HCT116 (cell line): ENCODE data around the gene FGF14. TPM values are rescaled to one million over a fixed set of nuclear protein-coding genes. Genes with fewer than 3 reads are reported as not detected.

ENCODE experiments used
- ATAC-seq: fragments of 200-7000 bp; cut with Tn5 transposase; 2 replicates; pipeline ENCODE4 v1.9.1; 2020; ENCODE audit warnings: mild to moderate bottlenecking, moderate library complexity
- BruUV-seq: library from RNA; stranded (reverse); fragments of 400-500 nt; replicated peaks from 2 replicates; lab custom pipeline; 2021; lab: Mats Ljungman, UMichigan
- CTCF ChIA-PET: fragments of 300-600 bp; sonication (Branson Sonifier 250); formaldehyde crosslinking; loops from one replicate; lab custom pipeline; 2021; ENCODE audit warnings: antibody characterized with exemption; lab: Charles Lee
- POLR2A ChIA-PET: fragments of 300-600, 350-600 bp; sonication (Branson Sonifier 250); formaldehyde crosslinking; loops from one replicate; lab custom pipeline; 2021; ENCODE audit warnings: antibody characterized with exemption; lab: Charles Lee
- RAD21 ChIA-PET, 2 experiments: fragments of 300-600 bp; sonication (Branson Sonifier 250); formaldehyde crosslinking; loops; one replicate each; lab custom pipeline; 2023; ENCODE audit warnings: low total read pairs in 2 of 2; ENCODE audit not compliant: uncharacterized antibody in 2 of 2, unreplicated experiment in 2 of 2, low non-redundant PET in 1 of 2; lab: Charles Lee
- DNase-seq: peaks from one replicate; pipeline ENCODE4 v3.0.0-alpha.2; 2010; ENCODE audit warnings: low read depth, low spot score
- H2AFZ ChIP-seq: fragments of 200-600 bp; shearing (Covaris generic), sonication (generic); 2 replicates; pipeline ENCODE4 v1.6.1; 2017; ENCODE audit warnings: low read depth, mixed run types, mixed read lengths, antibody characterized with exemption, low read length; ENCODE audit not compliant: poor library complexity, severe bottlenecking
- H3K27ac ChIP-seq: 2 replicates; pipeline ENCODE4 v1.5.1; 2012; ENCODE audit warnings: low read depth, low read length
- H3K27me3 ChIP-seq: fragments of 200-600 bp; sonication (generic); 2 replicates; pipeline ENCODE4 v1.6.1; 2016; ENCODE audit warnings: mixed run types, low read length, mixed read lengths; ENCODE audit not compliant: insufficient read depth
- H3K36me3 ChIP-seq, 2 experiments: fragments of 200-500 bp in 1 of 2; fragments of 200-600 bp in 1 of 2; sonication (Bioruptor generic) in 1 of 2; sonication (generic) in 1 of 2; 2 replicates each; pipeline versions ENCODE4 v1.5.1 to v1.6.1; 2014 to 2016; ENCODE audit warnings: low read length in 2 of 2, inconsistent platforms in 1 of 2, mixed read lengths in 1 of 2, mixed run types in 1 of 2; ENCODE audit not compliant: insufficient read depth in 2 of 2, control insufficient read depth in 1 of 2
- H3K4me1 ChIP-seq, 2 experiments: fragments of 200-600 bp in 1 of 2; sonication (generic) in 1 of 2; 2 replicates each; pipeline versions ENCODE4 v1.5.1 to v1.6.1; 2012 to 2017; ENCODE audit warnings: low read length in 2 of 2, inconsistent platforms in 1 of 2, mild to moderate bottlenecking in 1 of 2, mixed read lengths in 1 of 2, mixed run types in 1 of 2, moderate library complexity in 1 of 2; ENCODE audit not compliant: insufficient read depth in 2 of 2, control insufficient read depth in 1 of 2
- H3K4me2 ChIP-seq: fragments of 200-600 bp; sonication (generic); 2 replicates; pipeline ENCODE4 v1.6.1; 2017; ENCODE audit warnings: mixed run types, low read length, mixed read lengths
- H3K4me3 ChIP-seq, 2 experiments: fragments of 200-600 bp in 1 of 2; sonication (generic) in 1 of 2; replicated peaks in 1 of 2; 2 replicates each; pipeline ENCODE4 v1.5.1; 2011 to 2016; ENCODE audit warnings: low read length in 2 of 2, control low read depth in 1 of 2, low read depth in 1 of 2, mild to moderate bottlenecking in 1 of 2, mixed read lengths in 1 of 2, mixed run types in 1 of 2
- H3K79me2 ChIP-seq: fragments of 200-600 bp; sonication (generic); 2 replicates; pipeline ENCODE4 v1.6.1; 2017; ENCODE audit warnings: mild to moderate bottlenecking, mixed run types, low read length, moderate library complexity, mixed read lengths; ENCODE audit not compliant: insufficient read depth
- H3K9ac ChIP-seq: fragments of 200-600 bp; sonication (generic); 2 replicates; pipeline ENCODE4 v1.6.1; 2016; ENCODE audit warnings: low read length, mixed read lengths
- H3K9me2 ChIP-seq: fragments of 200-600 bp; sonication (generic), shearing (Covaris generic); 2 replicates; pipeline ENCODE4 v1.6.1; 2017; ENCODE audit warnings: mixed run types, mild to moderate bottlenecking, moderate library complexity; ENCODE audit not compliant: insufficient read depth
- H3K9me3 ChIP-seq, 2 experiments: fragments of 200-500 bp in 1 of 2; fragments of 200-600 bp in 1 of 2; sonication (Bioruptor generic) in 1 of 2; sonication (generic) in 1 of 2; 2 replicates each; pipeline ENCODE4 v1.6.1; 2014 to 2017; ENCODE audit warnings: low read length in 2 of 2, mixed read lengths in 2 of 2, inconsistent platforms in 1 of 2, low read depth in 1 of 2, mild to moderate bottlenecking in 1 of 2, mixed run types in 1 of 2, moderate library complexity in 1 of 2; ENCODE audit not compliant: control insufficient read depth in 1 of 2, insufficient read depth in 1 of 2
- H4K20me1 ChIP-seq: fragments of 200-600 bp; sonication (generic), shearing (Covaris generic); 2 replicates; pipeline ENCODE4 v1.6.1; 2017; ENCODE audit warnings: mixed run types, mild to moderate bottlenecking, moderate library complexity; ENCODE audit not compliant: insufficient read depth
- ATF3 ChIP-seq: IDR thresholded peaks from 2 replicates; pipeline ENCODE4 v1.6.1; 2012
- CBX3 ChIP-seq: IDR thresholded peaks from 2 replicates; pipeline ENCODE4 v1.6.1; 2012; ENCODE audit warnings: low read depth
- EGR1 ChIP-seq: IDR thresholded peaks from 2 replicates; pipeline ENCODE4 v1.6.1; 2012; ENCODE audit warnings: low read depth
- ELF1 ChIP-seq: IDR thresholded peaks from 2 replicates; pipeline ENCODE4 v1.6.1; 2012; ENCODE audit warnings: low read depth, borderline replicate concordance
- EZH2 ChIP-seq: fragments of 200-600 bp; sonication (generic); IDR thresholded peaks from 2 replicates; pipeline ENCODE4 v1.6.1; 2017; ENCODE audit warnings: antibody characterized with exemption, mixed run types
- MAX ChIP-seq: IDR thresholded peaks from 2 replicates; pipeline ENCODE4 v1.6.1; 2012
- POLR2A ChIP-seq: IDR thresholded peaks from 2 replicates; pipeline ENCODE4 v1.7.0; 2011; ENCODE audit warnings: borderline replicate concordance; ENCODE audit not compliant: insufficient read depth, insufficient read length; ENCODE audit errors: extremely low read depth
- POLR2AphosphoS5 ChIP-seq: IDR thresholded peaks from 2 replicates; pipeline ENCODE4 v1.6.1; 2011; ENCODE audit warnings: mild to moderate bottlenecking, low read depth, low read length, moderate library complexity
- SP1 ChIP-seq: IDR thresholded peaks from 2 replicates; pipeline ENCODE4 v1.6.1; 2012; ENCODE audit warnings: low read depth
- SRF ChIP-seq: IDR thresholded peaks from 2 replicates; pipeline ENCODE4 v1.6.1; 2012; ENCODE audit warnings: low read depth
- YY1 ChIP-seq: IDR thresholded peaks from 2 replicates; pipeline ENCODE4 v1.6.1; 2011; ENCODE audit warnings: low read length, low read depth, moderate library complexity, mild to moderate bottlenecking; ENCODE audit not compliant: insufficient replicate concordance; ENCODE audit errors: extremely low read depth
- ZBTB33 ChIP-seq: IDR thresholded peaks from 2 replicates; pipeline ENCODE4 v1.6.1; 2011; ENCODE audit warnings: mild to moderate bottlenecking, low read length, moderate library complexity; ENCODE audit not compliant: insufficient replicate concordance; ENCODE audit errors: extremely low read depth
- intact Hi-C: fragments of 100-400 bp; cut with micrococcal nuclease; formaldehyde crosslinking; loops from 2 replicates; pipeline ENCODE4 v1.10.0; 2022
- total RNA-seq: library from RNA; stranded (reverse); gene quantifications from one replicate; pipeline ENCODE4 v1.2.1, GENCODE V29; 2021; ENCODE audit not compliant: unreplicated experiment
- TF ChIP-seq, protein P1 (sequence below): IDR thresholded peaks from 2 replicates; pipeline ENCODE4 v1.6.1; 2012; ENCODE audit warnings: low read depth

FGF14 gene
- total RNA-seq, 1 experiment from 2014 or later: not detected

DNA sequence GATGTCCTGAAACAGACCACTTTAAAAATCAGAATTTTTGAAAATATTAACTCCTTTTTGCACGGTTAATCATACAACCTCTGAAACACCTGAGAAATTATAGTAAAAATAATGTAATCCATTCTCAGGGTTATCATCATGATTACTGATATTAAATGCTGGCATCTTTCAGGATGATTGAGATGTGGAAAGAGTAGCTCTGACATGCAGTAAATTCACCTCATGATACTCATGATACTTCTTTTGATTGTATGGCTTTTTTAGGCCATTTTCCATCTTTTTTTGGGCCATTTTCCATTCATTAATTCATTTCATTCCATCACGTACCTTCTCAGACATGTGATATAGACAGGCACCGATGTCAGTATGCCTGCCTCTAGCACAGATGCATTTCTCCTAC is 85.1 kb downstream of the FGF14 start:
- intact Hi-C loops: no loop called here
- H3K36me3 ChIP-seq: no peaks in the 10 kb centered on the region
- no peak overlapping the region for H3K4me2 ChIP-seq
- H4K20me1 ChIP-seq: no peaks in the 10 kb centered on the region
- no peaks in the 10 kb centered on the region for H3K79me2 ChIP-seq
- DNase-seq (no peak), ATAC-seq (no peak)
- POLR2A ChIA-PET: no interaction called here
- TF ChIP-seq SP1 (no peak), YY1 (no peak), SRF (no peak), MAX (no peak), ATF3 (no peak), POLR2AphosphoS5 (no peak), ZBTB33 (no peak), EZH2 (no peak), EGR1 (no peak), ELF1 (no peak), POLR2A (no peak), CBX3 (no peak)
- TF ChIP-seq, protein P1, sequence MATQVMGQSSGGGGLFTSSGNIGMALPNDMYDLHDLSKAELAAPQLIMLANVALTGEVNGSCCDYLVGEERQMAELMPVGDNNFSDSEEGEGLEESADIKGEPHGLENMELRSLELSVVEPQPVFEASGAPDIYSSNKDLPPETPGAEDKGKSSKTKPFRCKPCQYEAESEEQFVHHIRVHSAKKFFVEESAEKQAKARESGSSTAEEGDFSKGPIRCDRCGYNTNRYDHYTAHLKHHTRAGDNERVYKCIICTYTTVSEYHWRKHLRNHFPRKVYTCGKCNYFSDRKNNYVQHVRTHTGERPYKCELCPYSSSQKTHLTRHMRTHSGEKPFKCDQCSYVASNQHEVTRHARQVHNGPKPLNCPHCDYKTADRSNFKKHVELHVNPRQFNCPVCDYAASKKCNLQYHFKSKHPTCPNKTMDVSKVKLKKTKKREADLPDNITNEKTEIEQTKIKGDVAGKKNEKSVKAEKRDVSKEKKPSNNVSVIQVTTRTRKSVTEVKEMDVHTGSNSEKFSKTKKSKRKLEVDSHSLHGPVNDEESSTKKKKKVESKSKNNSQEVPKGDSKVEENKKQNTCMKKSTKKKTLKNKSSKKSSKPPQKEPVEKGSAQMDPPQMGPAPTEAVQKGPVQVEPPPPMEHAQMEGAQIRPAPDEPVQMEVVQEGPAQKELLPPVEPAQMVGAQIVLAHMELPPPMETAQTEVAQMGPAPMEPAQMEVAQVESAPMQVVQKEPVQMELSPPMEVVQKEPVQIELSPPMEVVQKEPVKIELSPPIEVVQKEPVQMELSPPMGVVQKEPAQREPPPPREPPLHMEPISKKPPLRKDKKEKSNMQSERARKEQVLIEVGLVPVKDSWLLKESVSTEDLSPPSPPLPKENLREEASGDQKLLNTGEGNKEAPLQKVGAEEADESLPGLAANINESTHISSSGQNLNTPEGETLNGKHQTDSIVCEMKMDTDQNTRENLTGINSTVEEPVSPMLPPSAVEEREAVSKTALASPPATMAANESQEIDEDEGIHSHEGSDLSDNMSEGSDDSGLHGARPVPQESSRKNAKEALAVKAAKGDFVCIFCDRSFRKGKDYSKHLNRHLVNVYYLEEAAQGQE: no peak
- H3K4me3 ChIP-seq: no peak overlapping the region
- BruUV-seq: no TSS peak
- RAD21 ChIA-PET: no interaction called here
- H3K9ac ChIP-seq: no peak overlapping the region
- CTCF ChIA-PET: no interaction called here
- H3K9me3 ChIP-seq: no peaks in the 10 kb centered on the region
- H3K9me2 ChIP-seq: no peaks in the 10 kb centered on the region
- no peaks in the 10 kb centered on the region for H3K27me3 ChIP-seq
- no peaks in the 10 kb centered on the region for H3K4me1 ChIP-seq
- H3K27ac ChIP-seq: no peak overlapping the region
- H2AFZ ChIP-seq: no peak overlapping the region
